Loucy (cell line): ENCODE results near the gene LPP.

Experiments
- H2AFZ ChIP-seq: fragments of 200-600 bp; sonication (generic); 2 replicates; pipeline ENCODE4 v1.6.0; 2016; ENCODE audit warnings: antibody characterized with exemption, mild to moderate bottlenecking, low read length, moderate library complexity
- H3F3A ChIP-seq: fragments of 200-600 bp; 2 replicates; pipeline ENCODE4 v1.6.0; 2016; ENCODE audit warnings: antibody characterized with exemption, low read depth, mild to moderate bottlenecking
- H3K27me3 ChIP-seq: fragments of 200-600 bp; sonication (generic); 2 replicates; pipeline ENCODE4 v1.6.1; 2014; ENCODE audit warnings: low read length, mild to moderate bottlenecking; ENCODE audit not compliant: insufficient read depth, poor library complexity, severe bottlenecking
- H3K36me3 ChIP-seq: fragments of 200-600 bp; sonication (generic); 2 replicates; pipeline ENCODE4 v1.6.1; 2016; ENCODE audit warnings: low read length; ENCODE audit not compliant: insufficient read depth
- H3K4me1 ChIP-seq: fragments of 200-600 bp; sonication (generic); 2 replicates; pipeline ENCODE4 v1.5.1; 2014; ENCODE audit warnings: low read length, mild to moderate bottlenecking; ENCODE audit not compliant: insufficient read depth, poor library complexity, severe bottlenecking
- H3K4me2 ChIP-seq: fragments of 200-600 bp; sonication (generic); 2 replicates; pipeline ENCODE4 v1.6.0; 2014; ENCODE audit warnings: antibody characterized with exemption, low read length, low read depth, mild to moderate bottlenecking; ENCODE audit not compliant: poor library complexity, severe bottlenecking
- H3K4me3 ChIP-seq: fragments of 200-600 bp; sonication (generic); 2 replicates; pipeline ENCODE4 v1.5.1; 2014; ENCODE audit warnings: low read length, mild to moderate bottlenecking, mixed read lengths; ENCODE audit not compliant: poor library complexity, severe bottlenecking
- H3K79me2 ChIP-seq: fragments of 200-600 bp; sonication (generic); 2 replicates; pipeline ENCODE4 v1.6.1; 2014; ENCODE audit warnings: low read length; ENCODE audit not compliant: insufficient read depth
- H3K9ac ChIP-seq: fragments of 200-600 bp; sonication (generic); 2 replicates; pipeline ENCODE4 v1.6.0; 2014; ENCODE audit warnings: mild to moderate bottlenecking, low read depth, low read length, moderate library complexity; ENCODE audit not compliant: poor library complexity, severe bottlenecking
- H3K9me2 ChIP-seq: fragments of 200-600 bp; sonication (generic); replicated peaks from 2 replicates; pipeline ENCODE4 v1.6.1; 2016; ENCODE audit warnings: low read depth, low read length, mixed read lengths
- H3K9me3 ChIP-seq: fragments of 200-600 bp; sonication (generic); 2 replicates; pipeline ENCODE4 v1.6.1; 2014; ENCODE audit warnings: mild to moderate bottlenecking, antibody characterized with exemption, low read length, low read depth; ENCODE audit not compliant: insufficient read depth
- H4K20me1 ChIP-seq: fragments of 200-600 bp; sonication (generic); 2 replicates; pipeline ENCODE4 v1.6.0; 2014; ENCODE audit warnings: antibody characterized with exemption, low read length, mild to moderate bottlenecking; ENCODE audit not compliant: insufficient read depth, poor library complexity, severe bottlenecking
- EZH2phosphoT487 ChIP-seq: fragments of 200-600 bp; IDR thresholded peaks from 2 replicates; pipeline ENCODE4 v1.6.1; 2018; ENCODE audit warnings: antibody characterized with exemption, mild to moderate bottlenecking, moderate library complexity, borderline replicate concordance
- TF ChIP-seq, protein P1 (sequence below): fragments of 200-600 bp; sonication (generic); conservative IDR thresholded peaks from 2 replicates; pipeline ENCODE4 v1.5.1; 2014; ENCODE audit warnings: mild to moderate bottlenecking, antibody characterized with exemption, low read length

The LPP gene

GRCh38 chr3:188890572-188891270 lies 736.8 kb downstream of the LPP start:
- Histone ChIP-seq H3K79me2 (no peaks in the 10 kb centered on the region), H3K27me3 (no peaks in the 10 kb centered on the region), H2AFZ (no peak overlapping the region), H3K9me2 (no peaks in the 10 kb centered on the region), H3K4me1 (no peaks in the 10 kb centered on the region), H3F3A (no peaks in the 10 kb centered on the region), H3K9me3 (no peaks in the 10 kb centered on the region), H4K20me1 (no peaks in the 10 kb centered on the region), H3K4me2 (no peak overlapping the region), H3K9ac (no peak overlapping the region), H3K36me3 (no peaks in the 10 kb centered on the region), H3K4me3 (no peak overlapping the region)
- TF ChIP-seq, protein P1, sequence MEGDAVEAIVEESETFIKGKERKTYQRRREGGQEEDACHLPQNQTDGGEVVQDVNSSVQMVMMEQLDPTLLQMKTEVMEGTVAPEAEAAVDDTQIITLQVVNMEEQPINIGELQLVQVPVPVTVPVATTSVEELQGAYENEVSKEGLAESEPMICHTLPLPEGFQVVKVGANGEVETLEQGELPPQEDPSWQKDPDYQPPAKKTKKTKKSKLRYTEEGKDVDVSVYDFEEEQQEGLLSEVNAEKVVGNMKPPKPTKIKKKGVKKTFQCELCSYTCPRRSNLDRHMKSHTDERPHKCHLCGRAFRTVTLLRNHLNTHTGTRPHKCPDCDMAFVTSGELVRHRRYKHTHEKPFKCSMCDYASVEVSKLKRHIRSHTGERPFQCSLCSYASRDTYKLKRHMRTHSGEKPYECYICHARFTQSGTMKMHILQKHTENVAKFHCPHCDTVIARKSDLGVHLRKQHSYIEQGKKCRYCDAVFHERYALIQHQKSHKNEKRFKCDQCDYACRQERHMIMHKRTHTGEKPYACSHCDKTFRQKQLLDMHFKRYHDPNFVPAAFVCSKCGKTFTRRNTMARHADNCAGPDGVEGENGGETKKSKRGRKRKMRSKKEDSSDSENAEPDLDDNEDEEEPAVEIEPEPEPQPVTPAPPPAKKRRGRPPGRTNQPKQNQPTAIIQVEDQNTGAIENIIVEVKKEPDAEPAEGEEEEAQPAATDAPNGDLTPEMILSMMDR = no peak
- no peak for TF ChIP-seq EZH2phosphoT487

DNA sequence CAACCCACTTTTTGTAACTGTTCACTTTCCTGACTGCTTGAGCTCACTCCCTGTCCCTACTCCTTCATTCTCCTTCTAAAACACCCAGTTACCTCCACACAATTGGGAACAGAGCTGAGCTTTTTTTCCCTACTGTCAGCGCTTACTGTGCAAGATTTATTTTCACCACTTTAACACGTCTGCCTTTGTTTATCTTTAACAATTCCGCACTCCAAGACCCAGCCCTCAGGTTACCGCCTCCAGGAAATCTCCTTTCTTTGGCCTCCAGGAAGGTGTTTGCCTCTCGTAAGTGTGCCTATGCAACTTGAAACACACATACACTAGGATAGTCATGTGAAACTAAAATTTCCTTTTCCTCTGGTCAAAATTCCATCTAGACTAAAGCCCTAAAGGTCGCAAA lies 745.9 kb downstream of the LPP start:
- Histone ChIP-seq H3K9me2 (no peaks in the 10 kb centered on the region), H3K79me2 (no peaks in the 10 kb centered on the region), H3K36me3 (no peaks in the 10 kb centered on the region), H3K27me3 (no peaks in the 10 kb centered on the region), H3F3A (no peaks in the 10 kb centered on the region), H3K4me3 (no peak overlapping the region), H3K4me1 (no peaks in the 10 kb centered on the region), H3K9me3 (no peaks in the 10 kb centered on the region), H3K4me2 (no peak overlapping the region), H4K20me1 (no peaks in the 10 kb centered on the region), H2AFZ (no peak overlapping the region), H3K9ac (no peak overlapping the region)
- TF ChIP-seq, protein P1 = no peak
- no peak for TF ChIP-seq EZH2phosphoT487

- H3K4me1 ChIP-seq = no peaks in the 10 kb centered on the region
- H3K36me3 ChIP-seq = no peaks in the 10 kb centered on the region
- no peak overlapping the region for H3K4me3 ChIP-seq
- no peaks in the 10 kb centered on the region for H3K9me2 ChIP-seq
- H4K20me1 ChIP-seq = no peaks in the 10 kb centered on the region
- TF ChIP-seq, protein P1 = no peak
- TF ChIP-seq EZH2phosphoT487 = no peak
- H2AFZ ChIP-seq = no peak overlapping the region
- H3K9me3 ChIP-seq = no peaks in the 10 kb centered on the region
- no peak overlapping the region for H3K9ac ChIP-seq
- H3K79me2 ChIP-seq = no peaks in the 10 kb centered on the region
- no peak overlapping the region for H3K4me2 ChIP-seq
- no peaks in the 10 kb centered on the region for H3F3A ChIP-seq
- H3K27me3 ChIP-seq = no peaks in the 10 kb centered on the region
Observed at GRCh38 chr3:188900421-188900951, 746.5 kb downstream of the LPP start.
